Fibroblast of upper back skin (primary cell): ENCODE results near the gene ZFYVE9.
"Not testable (repeated sequence)": the region's sequence is repeated elsewhere in the genome, so short reads cannot be mapped to it uniquely, and the experiment has no call there.

Experiments used
- DNase-seq: peaks from one replicate; pipeline ENCODE4 v3.0.0-alpha.2; 2013

Gene ZFYVE9

DNA sequence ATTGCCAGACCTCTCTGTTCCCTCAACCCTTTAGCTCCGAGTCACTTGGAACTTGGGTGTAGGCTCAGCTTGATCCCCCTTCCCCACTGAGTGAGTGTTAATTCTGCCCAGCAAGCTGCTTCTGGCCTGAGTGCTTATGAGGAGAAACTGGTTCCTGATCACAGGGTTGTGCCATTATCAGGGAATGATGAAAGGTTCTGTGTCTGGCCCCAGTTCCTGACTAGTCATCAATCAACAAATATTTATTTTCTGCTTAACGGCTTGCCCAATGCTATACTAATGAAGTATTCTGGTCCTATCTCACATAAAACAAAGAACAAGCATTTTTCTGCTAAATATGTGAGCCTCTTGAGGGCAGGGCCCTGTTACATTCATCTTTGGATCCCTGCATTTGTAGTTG, 203.4 kb downstream of the ZFYVE9 start:
- no peak for DNase-seq

DNA sequence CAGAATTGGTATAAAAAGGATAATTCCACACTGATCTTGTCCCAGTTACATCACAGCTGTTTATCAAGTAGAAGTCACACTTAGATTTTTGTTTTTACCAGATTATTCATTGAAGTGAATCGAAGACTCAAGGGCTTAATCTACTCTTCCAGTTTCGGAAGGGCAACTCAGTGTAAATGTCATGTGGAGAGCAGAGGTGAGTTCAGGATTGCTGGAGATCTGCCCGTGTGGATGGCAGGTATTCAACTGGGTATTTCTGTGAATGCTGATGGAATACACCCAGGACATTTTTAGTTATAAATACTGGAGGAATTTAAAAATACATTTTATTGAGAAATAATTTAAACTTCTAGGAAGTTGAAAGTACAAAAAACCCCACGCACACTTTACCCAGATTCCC, 204.8 kb downstream of the ZFYVE9 start:
- no peak for DNase-seq

DNA sequence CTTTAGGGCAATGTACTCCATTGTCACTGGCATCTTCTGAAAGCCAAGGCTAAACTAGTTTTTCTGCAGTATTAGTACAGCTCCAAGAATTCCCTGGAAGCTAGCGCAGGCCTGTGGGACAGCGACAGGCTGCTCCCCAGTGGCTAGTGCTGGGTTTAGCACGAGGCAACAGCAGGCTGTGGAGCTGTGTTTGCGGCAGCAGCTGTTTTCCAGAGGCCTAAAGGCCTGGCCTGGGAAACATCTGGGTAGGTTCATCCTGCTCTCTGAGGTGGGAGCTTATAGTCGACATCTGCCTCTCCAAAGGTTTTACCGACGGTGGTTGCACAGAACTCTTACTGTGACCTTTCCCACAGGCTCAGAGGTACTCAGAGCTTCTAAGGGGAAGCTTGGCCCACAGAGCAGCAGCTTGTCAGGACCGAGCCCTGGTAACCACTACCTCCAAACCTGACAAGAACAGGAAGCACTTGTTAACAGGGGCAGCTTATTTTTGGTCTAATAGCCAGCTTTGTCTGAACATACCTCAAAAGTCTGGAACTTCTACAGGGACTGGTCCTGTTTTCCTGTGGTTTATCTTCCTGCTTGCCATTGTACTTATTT, 206.9 kb downstream of the ZFYVE9 start:
- DNase-seq, result peak; percentile 32

DNA sequence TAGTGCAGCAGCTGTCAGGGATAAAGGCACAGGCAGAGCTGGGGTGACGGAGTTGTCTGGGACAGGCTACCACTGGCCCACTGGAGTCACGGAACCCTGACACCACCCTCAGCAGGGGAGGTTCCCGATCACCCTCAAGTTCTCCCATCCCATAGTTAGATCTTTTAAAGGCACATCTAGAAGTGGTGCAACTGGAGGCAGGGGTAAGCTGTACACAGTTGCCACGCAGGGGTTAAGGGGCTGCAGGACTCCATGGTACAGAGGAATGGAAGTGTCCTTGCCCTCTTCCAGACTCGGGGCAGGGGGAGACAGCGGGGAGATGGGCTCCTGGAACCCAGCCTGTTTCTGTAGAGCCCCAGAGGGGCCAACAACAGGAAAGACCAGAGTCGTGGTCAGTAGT, 210.8 kb downstream of the ZFYVE9 start:
- DNase-seq, result no peak

DNA sequence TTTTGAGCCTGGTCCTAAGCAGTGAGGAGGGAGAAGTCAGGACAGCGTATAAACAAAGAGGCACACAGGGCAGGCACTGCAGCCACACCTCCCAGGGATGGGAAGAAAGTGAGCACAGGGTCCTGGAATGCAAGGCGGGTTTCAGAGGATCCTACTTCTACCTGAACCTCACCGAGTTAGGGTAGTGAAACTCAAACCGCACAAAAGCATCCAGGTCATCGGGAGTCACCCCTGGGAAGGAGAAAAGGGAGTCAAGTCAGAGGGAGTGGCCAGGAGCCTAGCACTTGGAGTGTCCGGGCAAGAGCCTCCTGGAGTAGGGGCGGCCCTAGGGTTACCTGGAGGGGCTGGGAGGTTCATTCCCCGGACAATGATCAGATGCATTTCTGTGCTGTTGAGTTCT, 213.5 kb downstream of the ZFYVE9 start:
- DNase-seq, result no peak

DNA sequence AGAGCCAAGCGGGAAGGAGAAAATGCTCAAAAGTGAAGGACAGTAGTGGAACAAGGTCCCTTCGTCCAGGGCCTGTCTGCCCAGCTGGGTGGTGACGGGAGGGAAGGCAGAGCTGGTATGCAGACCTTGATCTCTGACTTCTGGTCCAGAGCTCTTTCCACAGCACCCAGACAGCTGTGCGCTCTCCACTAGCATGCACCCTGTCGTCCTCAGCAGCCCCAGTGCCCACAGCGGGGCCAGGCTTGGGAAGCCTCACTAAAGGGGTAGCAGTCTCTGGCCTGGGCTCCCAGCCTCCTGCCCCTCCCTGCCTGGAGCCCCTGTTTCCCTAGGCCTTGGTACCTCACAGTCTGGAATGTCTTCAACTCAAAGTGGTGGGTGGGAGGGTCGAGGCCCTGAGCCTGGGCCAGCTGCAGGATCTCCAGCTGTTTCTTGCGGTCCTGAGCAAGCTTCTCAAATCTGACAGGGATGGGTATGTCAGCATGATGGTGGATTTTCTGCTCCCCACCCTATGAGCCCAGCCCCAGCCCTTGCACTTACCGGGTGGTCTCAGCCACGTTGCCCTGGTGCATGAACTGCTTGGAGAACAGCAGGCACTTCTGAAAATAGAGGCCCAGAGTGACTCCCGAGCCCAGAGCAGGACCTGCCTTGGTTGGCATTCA, 214.1 kb downstream of the ZFYVE9 start:
- no peak for DNase-seq

DNA sequence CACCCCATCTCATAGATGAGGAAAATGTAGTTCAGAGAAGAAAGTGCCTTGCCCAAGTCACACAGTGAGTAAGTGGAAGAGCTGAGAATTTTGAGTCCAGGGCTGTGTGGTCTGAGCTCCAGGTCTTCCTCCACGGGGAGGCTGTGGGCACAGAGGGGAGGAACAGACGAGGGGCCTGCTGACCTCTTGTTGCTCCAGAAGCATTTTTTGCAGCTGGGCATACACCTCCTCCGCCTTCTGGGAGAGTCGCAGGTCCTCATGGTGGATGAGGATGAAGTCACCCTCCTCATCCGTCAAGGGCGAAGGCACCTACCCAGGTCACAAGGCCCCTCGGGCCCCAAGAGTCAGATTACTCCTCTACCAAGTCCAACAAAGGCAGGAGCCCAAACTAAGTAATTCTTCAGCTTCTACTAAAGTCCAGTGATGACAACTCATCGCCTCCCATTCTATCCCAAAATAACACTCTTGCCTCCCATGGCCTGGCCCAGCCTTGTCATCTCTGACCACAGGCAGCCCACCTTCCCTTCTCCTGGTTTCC, 215.0 kb downstream of the ZFYVE9 start:
- DNase-seq, result no peak

DNA sequence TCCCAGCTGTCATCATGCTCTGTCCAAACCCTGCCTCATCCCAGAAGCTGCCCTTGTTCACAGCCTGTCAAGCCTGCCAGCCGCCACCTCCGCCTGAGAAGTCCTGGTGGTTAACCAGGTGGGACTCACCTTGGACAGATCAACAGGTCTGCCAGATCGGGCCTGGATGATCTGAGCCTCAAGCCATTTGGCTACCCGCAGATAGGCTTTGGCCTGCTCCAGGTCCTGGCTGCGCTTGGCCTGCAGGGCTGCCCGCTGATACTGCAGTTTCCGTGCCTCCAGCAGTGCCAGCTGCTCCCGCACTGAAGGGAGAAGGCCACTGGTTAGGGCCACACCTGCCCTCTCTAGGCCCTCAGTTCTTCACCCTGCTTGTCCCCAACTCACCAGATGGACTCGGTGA, 215.5 kb downstream of the ZFYVE9 start:
- no peak for DNase-seq

DNA sequence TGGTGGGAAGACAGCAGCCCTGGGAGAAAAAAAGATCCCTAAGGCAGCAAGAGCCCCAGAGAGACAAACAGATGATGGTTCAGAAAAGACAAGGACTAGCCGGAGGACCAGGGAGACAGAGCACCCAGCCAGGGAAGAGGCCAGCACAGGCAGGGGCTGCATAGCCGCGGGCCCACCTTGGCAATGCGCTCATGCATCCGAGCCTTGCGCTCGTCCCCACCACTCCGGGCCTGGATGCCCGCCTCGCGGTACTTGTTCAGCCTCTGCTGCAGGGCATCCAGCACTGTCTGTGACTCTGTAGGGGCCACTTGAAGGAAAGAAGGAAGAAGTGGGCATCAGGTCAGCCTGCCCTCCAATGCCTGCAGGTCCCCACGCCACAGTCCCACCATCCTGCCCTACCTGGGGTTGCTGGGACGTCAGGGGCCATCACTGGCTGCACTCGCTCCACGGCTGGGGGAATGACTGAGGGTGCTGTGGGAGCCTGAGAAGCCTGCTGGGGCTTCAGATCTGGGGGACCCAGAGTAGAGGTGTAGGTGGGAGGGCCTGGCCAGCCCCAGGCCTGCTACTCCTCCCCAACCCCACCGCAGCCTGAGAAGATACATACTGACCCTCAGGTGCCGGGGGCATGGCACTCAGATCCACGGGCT, 217.1 kb downstream of the ZFYVE9 start:
- no peak for DNase-seq

DNA sequence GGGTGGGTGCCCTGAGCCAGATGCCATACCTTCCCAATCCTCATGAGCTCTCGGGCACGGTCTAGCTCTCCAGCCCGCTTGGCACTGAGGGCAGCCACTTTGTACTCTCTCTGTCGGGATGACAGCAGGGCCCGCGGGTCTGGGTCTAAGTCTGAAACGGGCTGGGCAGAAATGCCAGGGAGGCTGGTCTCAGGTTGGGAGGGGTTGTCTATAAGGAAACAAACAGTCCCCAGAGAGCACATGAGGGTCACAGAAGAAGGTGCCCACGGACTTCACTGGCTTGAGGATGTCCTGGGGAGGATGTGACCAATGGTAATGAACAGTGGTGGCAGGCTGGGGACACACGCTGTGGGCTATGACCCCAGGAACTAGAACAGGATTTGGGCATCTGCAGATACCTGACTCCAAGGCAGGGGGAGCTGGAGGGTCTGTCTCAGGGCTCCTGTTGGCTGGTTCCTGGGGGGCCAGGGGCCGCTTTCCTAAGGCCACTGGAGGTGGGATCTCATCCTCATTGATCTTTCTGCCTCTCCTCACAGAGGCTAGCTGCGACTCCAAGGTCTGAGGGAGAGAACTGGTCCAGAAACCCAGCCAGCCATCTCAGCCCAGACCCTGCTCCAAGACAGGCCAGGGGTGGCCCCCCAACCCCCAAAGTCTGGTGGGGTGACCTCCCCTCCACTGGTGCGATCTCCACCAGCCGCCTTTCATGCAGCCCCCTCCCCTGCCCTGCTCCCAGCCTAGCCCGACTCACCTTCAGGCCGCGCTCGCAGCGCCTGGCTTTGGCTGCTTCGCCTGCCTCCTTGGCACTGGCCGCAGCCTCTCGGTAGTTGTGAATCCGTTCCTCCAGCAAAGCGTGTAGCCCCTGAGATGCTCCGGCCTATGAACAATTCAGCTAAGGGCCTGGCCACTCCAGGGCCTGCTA, 218.0 kb downstream of the ZFYVE9 start:
- DNase-seq, result no peak

DNA sequence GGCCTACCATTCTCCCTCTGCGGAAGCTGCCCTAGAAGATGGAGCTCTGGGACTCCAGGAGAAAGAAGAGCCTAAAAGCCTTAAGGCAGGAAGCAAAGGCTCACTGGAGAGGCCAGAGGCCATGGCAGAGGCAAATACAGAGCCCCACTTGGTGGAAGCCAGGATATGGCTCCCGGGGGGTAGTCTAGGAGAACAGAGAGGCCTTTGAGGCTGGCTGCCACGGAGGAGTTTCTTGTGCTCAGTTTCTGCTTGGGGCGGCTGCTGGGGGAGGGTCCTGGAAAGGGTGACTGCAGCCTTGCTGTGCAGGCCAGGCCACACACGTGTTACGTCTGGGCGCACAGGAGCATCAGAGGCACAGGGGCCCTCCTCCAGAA, 218.7 kb downstream of the ZFYVE9 start:
- DNase-seq, result no peak

DNA sequence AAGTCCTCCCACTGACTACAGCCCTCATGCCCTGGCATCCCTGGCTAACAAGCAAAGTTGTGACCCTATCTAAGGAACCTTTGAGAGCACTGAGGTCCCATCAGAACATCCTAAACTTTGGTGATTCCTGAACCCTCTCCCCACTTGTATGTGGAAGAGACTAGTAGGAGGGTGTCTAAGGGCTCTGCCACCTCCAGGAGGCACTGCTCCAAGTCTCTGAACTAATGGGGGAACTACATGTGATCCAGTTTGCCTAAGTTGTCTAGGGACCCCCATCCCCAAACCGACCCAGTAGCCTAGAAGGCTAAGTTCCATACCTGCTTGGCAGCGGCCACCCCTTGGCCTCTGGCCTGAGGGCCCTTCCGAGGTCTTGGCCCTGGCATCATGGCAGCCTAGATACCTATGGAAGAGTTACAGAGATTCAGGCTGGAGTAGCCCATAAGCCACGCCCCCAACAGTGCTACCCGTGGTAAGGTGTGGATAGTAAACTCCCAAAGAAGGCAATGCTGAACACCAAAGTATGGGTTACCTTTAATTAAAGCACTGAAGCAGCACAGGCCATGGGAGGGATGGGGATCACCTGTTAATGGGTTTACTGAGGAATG, 222.4 kb downstream of the ZFYVE9 start:
- no peak for DNase-seq

DNA sequence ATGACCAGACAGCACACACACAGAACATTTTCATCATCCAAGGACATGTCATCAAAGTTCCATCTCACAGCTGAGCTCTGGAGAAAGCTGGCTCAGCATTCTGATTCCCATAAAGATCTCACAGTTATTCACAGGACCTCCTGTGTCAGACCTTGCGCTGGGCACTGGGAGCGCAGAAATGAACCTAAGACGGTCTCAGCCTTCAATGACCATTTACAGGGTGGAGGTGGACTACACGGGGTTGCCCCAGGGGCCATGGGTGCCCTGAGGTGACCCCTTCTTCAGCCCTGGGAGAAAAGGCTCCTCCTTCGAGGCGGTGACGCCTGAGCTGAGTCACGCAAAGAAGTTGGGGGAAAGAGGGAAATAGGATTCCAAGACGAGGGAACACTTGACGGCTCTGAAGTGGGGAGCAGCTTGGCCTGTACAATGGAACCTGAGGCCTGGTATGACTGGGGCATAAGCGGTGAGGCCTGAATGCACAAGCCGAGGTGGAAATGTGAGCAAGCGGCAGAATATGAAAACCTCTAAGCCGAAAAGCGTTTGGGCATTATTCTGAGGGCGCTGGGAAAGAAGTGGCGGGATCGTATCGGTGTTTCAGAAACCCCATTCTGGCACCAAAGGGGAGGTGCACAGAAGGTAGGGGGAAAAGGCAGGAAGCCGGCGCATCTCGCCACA, 223.3 kb downstream of the ZFYVE9 start:
- DNase-seq, result peak; percentile 74

DNA sequence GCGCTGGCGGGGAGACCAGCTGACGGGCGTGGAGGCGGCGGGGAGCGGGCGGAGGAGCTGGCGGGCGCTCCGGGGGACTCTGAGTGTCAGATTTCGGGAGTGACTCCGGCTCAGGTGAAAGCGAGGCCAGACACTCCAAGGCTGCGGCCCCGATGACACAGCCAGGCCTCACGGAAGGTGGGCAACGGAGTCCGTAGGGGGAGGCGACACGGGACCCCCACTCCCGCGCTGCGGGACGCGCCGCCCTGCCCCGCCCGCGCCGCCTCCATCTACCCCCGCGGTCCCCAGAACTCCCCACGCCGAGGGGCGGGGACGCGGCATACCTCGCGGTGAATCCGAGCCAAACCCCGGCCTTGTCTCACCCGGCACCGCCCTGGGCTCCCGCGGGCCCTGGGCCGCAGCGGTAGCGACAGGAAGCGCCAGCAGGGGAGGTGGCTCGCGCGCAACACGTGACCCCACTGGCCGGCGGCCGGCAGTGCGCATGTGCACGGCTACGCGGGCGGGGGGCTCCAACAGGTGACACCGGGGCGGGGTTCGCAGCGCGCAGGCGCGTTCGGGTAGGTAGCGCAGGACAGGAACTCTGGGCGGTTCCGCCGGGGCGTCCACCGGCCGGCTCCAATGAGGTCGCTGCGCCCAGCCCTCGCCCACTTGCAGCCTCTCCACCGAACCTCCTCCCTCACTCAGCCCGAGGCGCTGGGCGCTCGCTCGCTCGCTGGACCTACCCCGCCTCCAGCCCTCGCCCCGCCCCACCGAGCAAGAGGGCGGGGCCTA, 224.0 kb downstream of the ZFYVE9 start, which contains the start of gene CC2D1B:
TSS of gene CC2D1B (minus strand) at position 460 of the 771 bp plus-strand sequence. CDS start 1,585 bp downstream, outside the sequence.
- DNase-seq, result peak; percentile 96

DNA sequence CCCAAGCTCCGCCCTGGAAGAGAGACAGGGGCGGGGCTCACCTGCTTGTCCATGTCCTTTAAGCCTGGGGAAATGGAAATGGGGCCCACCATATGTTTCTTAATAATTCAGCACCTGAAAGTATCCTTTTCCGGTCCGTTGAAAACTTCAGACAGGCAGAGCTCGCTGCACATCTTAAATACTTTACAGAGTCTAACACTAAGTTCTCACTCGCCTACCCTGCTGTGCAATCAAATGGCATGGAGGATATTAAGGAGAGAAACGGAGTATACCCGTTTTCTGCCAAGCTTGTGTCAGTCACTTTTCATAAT, 224.6 kb downstream of the ZFYVE9 start:
- no peak for DNase-seq

DNA sequence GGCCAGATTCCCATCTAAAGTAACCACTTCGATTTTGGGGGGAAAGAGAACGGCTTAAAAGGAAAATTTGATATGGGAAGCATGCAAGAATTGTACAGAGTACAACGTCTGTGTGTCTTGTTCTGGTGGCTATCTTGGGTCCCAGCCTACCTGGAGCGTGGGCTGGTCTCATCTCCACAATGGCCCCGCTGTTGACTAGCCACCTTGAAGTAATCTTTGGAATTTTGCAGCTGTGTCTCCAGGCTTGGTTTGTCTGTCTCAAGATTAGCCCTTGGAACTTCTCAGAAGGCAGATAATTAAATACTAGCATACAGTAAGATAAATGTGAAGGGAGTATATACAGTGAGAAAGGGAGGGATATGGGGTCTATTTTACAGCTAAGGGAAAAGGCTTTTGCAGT, 225.4 kb downstream of the ZFYVE9 start:
- DNase-seq, result no peak

DNA sequence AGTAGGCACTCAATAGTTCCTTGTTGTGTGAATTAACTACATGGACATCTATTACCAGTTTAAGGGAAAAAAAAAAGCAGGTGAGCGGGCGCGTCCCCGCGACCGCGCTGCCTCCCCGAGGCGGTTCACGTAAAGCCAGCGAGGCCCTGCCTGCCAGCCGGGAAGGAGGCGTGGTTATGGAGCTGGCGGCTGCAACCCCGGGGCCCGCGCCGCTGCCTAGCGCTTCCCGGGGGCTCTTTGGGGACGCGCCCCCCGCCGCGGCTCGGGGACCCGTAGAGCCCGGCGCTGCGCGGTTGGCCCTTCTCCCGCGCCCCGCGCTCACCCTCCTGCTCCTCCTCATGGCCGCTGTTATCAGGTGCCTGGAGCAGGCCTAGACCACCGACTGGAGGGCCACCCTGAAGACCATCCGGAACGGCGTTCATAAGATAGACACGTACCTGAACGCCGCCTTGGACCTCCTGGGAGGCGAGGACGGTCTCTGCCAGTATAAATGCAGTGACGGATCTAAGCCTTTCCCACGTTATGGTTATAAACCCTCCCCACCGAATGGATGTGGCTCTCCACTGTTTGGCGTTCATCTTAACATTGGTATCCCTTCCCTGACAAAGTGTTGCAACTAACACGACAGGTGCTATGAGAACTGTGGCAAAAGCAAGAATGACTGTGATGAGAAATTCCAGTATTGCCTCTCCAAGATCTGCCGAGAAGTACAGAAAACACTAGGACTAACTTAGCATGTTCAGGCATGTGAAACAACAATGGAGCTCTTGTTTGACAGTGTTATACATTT, 226.7 kb downstream of the ZFYVE9 start:
- peak; percentile 31 for DNase-seq

DNA sequence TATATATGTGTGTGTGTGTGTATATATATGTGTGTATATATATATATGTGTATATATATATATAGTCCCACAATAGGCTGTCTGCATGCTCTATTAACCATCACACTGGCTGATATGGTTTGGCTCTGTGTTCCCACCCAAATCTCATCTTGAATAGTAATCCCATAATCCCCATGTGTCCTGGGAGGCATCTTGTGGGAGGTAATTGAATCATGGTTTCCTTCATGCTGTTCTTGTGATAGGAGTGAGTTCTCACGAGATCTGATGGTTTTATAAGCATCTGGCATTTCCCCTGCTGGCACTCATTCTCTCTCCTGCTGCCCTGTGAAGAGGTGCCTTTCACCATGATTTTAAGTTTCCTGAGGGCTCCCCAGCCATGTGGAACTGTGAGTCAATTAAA, 228.0 kb downstream of the ZFYVE9 start:
- DNase-seq, result not testable (repeated sequence)

DNA sequence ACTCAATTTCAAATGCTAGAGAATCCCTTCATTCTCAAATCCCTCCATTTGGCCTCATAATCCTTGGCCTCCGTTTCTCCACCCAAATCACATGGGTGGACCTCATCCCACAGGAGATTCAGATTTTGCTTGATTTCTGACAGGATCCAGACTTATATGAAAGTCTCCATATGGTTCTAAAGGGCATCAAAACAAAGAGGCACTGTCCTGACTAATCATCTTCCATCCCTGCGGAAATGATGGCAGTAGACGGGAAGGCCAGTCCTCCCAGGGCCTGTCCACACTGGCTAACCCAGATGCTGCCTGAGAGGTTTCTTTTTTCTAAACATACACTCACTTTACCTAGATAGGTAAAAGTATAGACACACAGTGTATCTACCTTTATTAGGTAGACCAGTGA, 243.5 kb downstream of the ZFYVE9 start:
- DNase-seq, result no peak

DNA sequence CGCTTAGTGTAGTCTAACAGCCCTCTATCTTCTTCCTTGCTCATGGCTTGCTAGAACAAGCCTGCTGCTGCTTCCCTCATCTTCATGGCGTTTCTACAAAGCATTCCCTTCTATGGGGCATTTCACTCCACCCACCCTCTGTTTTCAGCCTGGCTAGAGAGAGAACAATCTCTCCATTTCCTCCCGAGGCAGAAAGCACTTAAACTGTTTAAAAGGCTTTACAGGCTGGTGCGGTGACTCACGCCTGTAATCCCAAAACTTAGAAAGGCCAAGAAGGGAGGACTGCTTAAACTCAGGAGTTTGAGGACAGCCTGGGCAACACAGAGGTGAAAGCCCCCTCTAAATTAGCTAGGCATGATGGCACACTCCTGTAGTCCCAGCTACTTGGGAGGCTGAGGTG, 244.6 kb downstream of the ZFYVE9 start:
- DNase-seq, result no peak

DNA sequence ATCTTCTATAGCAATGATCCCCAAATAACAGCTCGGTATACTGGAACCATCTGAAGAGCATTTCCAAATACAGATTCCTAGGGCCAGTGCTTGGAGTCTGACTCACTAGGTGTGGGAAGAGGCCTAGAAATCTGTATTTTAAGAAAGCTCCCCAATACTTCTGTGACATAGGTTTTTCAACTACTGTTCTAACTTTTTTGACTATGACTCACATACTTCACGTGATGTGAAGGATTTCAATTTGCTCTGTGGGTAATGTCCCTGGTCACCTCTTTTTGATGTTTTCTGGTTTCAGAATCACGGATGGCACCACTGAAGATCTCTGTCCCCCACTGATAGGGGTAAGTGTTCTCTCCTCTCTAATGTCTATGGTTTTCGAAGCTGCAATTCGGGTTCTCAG, 251.3 kb downstream of the ZFYVE9 start:
- no peak for DNase-seq
